A549 (cell line): ENCODE measurements around the gene ZYG11B. TPM values are rescaled to one million over a fixed set of nuclear protein-coding genes. Genes with fewer than 3 reads are reported as not detected.

Experiments used
- ATAC-seq, 2 experiments: fragments of 200-7000 bp in 1 of 2; fragments of >200 bp in 1 of 2; cut with Nextera tagmentation in 1 of 2; cut with Tn5 transposase in 1 of 2; 3 replicates each; pipeline versions ENCODE4 v1.8.0 to v1.9.1; 2018 to 2020; ENCODE audit warnings: mild to moderate bottlenecking in 1 of 2, moderate library complexity in 1 of 2
- CTCF ChIA-PET: fragments of 300-600 bp; sonication (Branson Sonifier 250); formaldehyde crosslinking; extraction: SDS; loops from one replicate; lab custom pipeline; 2021; ENCODE audit warnings: antibody characterized with exemption, inconsistent platforms; lab: Yijun Ruan, JAX
- POLR2A ChIA-PET: fragments of 350-600 bp; formaldehyde crosslinking; extraction: SDS; loops from one replicate; lab custom pipeline; 2021; ENCODE audit warnings: antibody characterized with exemption, inconsistent platforms; lab: Yijun Ruan, JAX
- DNase-seq, 2 experiments: peaks; one replicate each; pipeline versions ENCODE4 v3.0.0 to v3.0.0-alpha.2; 2011 to 2016; ENCODE audit warnings: low read depth in 1 of 2, low spot score in 1 of 2
- FAIRE-seq: peaks from 2 replicates; lab custom pipeline; 2011; peaks lifted over from hg19 to GRCh38; lab: Jason Lieb, UNC
- H3K27ac ChIP-seq, 2 experiments: fragments of >200 bp; sonication (Bioruptor Twin); formaldehyde crosslinking; 3 replicates each; pipeline ENCODE4 v1.5.1; 2016 to 2017
- H3K4me1 ChIP-seq: fragments of >200 bp; sonication (Bioruptor Twin); formaldehyde crosslinking; 3 replicates; pipeline ENCODE4 v1.6.1; 2016
- H3K4me2 ChIP-seq: fragments of >200 bp; sonication (Bioruptor Twin); formaldehyde crosslinking; 3 replicates; pipeline ENCODE4 v1.6.1; 2016
- H3K4me3 ChIP-seq: fragments of >200 bp; sonication (Bioruptor Twin); formaldehyde crosslinking; 3 replicates; pipeline ENCODE4 v1.5.1; 2016
- H3K9me3 ChIP-seq: fragments of >200 bp; sonication (Bioruptor Twin); formaldehyde crosslinking; 3 replicates; pipeline ENCODE4 v1.6.1; 2016
- ATOH8 ChIP-seq: fragments of 250-450 bp; sonication (Bioruptor Pico); IDR thresholded peaks from 2 replicates; pipeline ENCODE4 v1.5.0; 2020; ENCODE audit warnings: low read depth, mild to moderate bottlenecking, moderate library complexity
- CBX2 ChIP-seq: fragments of 200-600 bp; sonication (generic); IDR thresholded peaks from 2 replicates; pipeline ENCODE4 v1.6.1; 2016; ENCODE audit warnings: low read depth, mild to moderate bottlenecking, borderline replicate concordance
- CEBPB ChIP-seq, 2 experiments: fragments of >200 bp in 1 of 2; sonication (Bioruptor Twin) in 1 of 2; formaldehyde crosslinking in 1 of 2; IDR thresholded peaks; 2 replicates each; pipeline ENCODE4 v1.6.1; 2012 to 2016
- CTCF ChIP-seq: fragments of >200 bp; sonication (Bioruptor Twin); formaldehyde crosslinking; IDR thresholded peaks from 3 replicates; pipeline ENCODE4 v1.5.1; 2016
- E2F6 ChIP-seq: IDR thresholded peaks from 2 replicates; pipeline ENCODE4 v1.6.1; 2012; ENCODE audit warnings: low read depth, borderline replicate concordance
- ESRRA ChIP-seq: fragments of 150-350 bp; IDR thresholded peaks from 2 replicates; pipeline ENCODE4 v1.6.1; 2014; ENCODE audit warnings: mild to moderate bottlenecking, low read length, borderline replicate concordance
- FOSB ChIP-seq: fragments of 250-450 bp; sonication (Bioruptor Pico); IDR thresholded peaks from 2 replicates; pipeline ENCODE4 v1.5.0; 2020; ENCODE audit warnings: mild to moderate bottlenecking, moderate library complexity
- FOXS1 ChIP-seq: fragments of 250-450 bp; sonication (Bioruptor Pico); IDR thresholded peaks from 2 replicates; pipeline ENCODE4 v1.5.0; 2020; ENCODE audit warnings: mild to moderate bottlenecking, moderate library complexity
- GATA3 ChIP-seq: IDR thresholded peaks from 2 replicates; pipeline ENCODE4 v1.6.1; 2012; ENCODE audit warnings: borderline replicate concordance
- HES2 ChIP-seq: fragments of >200 bp; sonication (Bioruptor Twin); formaldehyde crosslinking; IDR thresholded peaks from 2 replicates; pipeline ENCODE4 v1.6.1; 2016
- HOXA7 ChIP-seq: fragments of 250-450 bp; sonication (Bioruptor Pico); IDR thresholded peaks from 2 replicates; pipeline ENCODE4 v1.5.0; 2020; ENCODE audit warnings: mild to moderate bottlenecking, moderate library complexity
- HOXB5 ChIP-seq: fragments of 250-450 bp; sonication (Bioruptor Pico); IDR thresholded peaks from 2 replicates; pipeline ENCODE4 v1.5.0; 2020; ENCODE audit warnings: mild to moderate bottlenecking, moderate library complexity
- JUN ChIP-seq, 2 experiments: fragments of >200 bp; sonication (Bioruptor Twin); formaldehyde crosslinking; IDR thresholded peaks; 2 replicates in 1 of 2; 3 replicates in 1 of 2; pipeline ENCODE4 v1.6.1; 2016 to 2017
- KDM1A ChIP-seq: fragments of 200-600 bp; sonication (generic); IDR thresholded peaks from 2 replicates; pipeline ENCODE4 v1.6.1; 2016; ENCODE audit warnings: low read depth, mild to moderate bottlenecking
- MAX ChIP-seq: IDR thresholded peaks from 2 replicates; pipeline ENCODE4 v1.6.1; 2012
- MYC ChIP-seq: IDR thresholded peaks from 2 replicates; pipeline ENCODE4 v1.6.1; 2012; ENCODE audit warnings: mild to moderate bottlenecking, inconsistent platforms, low read length, improper control_type of control experiment, borderline replicate concordance
- NPAS2 ChIP-seq: fragments of 250-450 bp; sonication (Bioruptor Pico); IDR thresholded peaks from 2 replicates; pipeline ENCODE4 v1.8.0; 2022; ENCODE audit warnings: mild to moderate bottlenecking, moderate library complexity, borderline replicate concordance
- NR3C1 ChIP-seq: fragments of >200 bp; sonication (Bioruptor Twin); formaldehyde crosslinking; IDR thresholded peaks from 3 replicates; pipeline ENCODE4 v1.6.1; 2017
- PBX3 ChIP-seq: IDR thresholded peaks from 2 replicates; pipeline ENCODE4 v1.6.1; 2012
- POLR2A ChIP-seq: IDR thresholded peaks from 2 replicates; pipeline ENCODE4 v1.6.1; 2012; ENCODE audit warnings: mild to moderate bottlenecking, low read length
- RAD21 ChIP-seq, 2 experiments: fragments of >200 bp in 1 of 2; sonication (Bioruptor Twin) in 1 of 2; formaldehyde crosslinking in 1 of 2; IDR thresholded peaks in 1 of 2; conservative IDR thresholded peaks in 1 of 2; 2 replicates in 1 of 2; 3 replicates in 1 of 2; pipeline ENCODE4 v1.6.1; 2012 to 2018; ENCODE audit warnings: inconsistent platforms in 1 of 2
- RARB ChIP-seq: fragments of 250-450 bp; sonication (Bioruptor Pico); IDR thresholded peaks from 2 replicates; pipeline ENCODE4 v1.8.0; 2021; ENCODE audit warnings: mild to moderate bottlenecking, moderate library complexity
- TFCP2L1 ChIP-seq: fragments of 250-450 bp; sonication (Bioruptor Pico); IDR thresholded peaks from 2 replicates; pipeline ENCODE4 v1.5.0; 2021; ENCODE audit warnings: mild to moderate bottlenecking
- USF2 ChIP-seq: fragments of 450-650 bp; IDR thresholded peaks from 2 replicates; pipeline ENCODE4 v1.6.1; 2014; ENCODE audit warnings: antibody characterized with exemption
- ZNF302 ChIP-seq: fragments of 250-450 bp; sonication (Bioruptor Pico); IDR thresholded peaks from 2 replicates; pipeline ENCODE4 v1.9.0; 2021; ENCODE audit warnings: inconsistent platforms, mild to moderate bottlenecking, moderate library complexity
- WGBS: methylation state at CpG from one replicate; pipeline ENCODE4 v1.1.6; 2017; ENCODE audit errors: missing lambda C conversion rate; 5-methylcytosine and 5-hydroxymethylcytosine counted together
- polyA plus RNA-seq, 4 experiments: library from polyadenylated mRNA; depleted of rRNA in 3 of 4; stranded (reverse); fragments of >200 nt; fragmentation: RNase III in 1 of 4; extraction: RNeasy Plus Mini Kit Qiagen cat#74134 plus additional on column Dnase treatment in 1 of 4; gene quantifications; 2 replicates in 3 of 4; 3 replicates in 1 of 4; pipeline ENCODE4 v1.2.3, GENCODE V29; 2011 to 2017

Gene ZYG11B
- polyA plus RNA-seq, 2 of the 4 experiments (the other 2 are of a cell fraction): 5.8 to 14.1 TPM

- ATAC-seq (peak; percentile 93 to 95), DNase-seq (peak; percentile 81 to 92), FAIRE-seq (no peak)
- ChIA-PET POLR2A (interaction anchor here (0.6 to 1.0 kb wide), 2 partner anchors 45 to 218 kb away, joined by 3 read pairs; partner anchors contain the start of gene ECHDC2), CTCF (interaction anchor here (1.1 to 1.3 kb wide), 2 partner anchors 13 to 45 kb away, joined by 3 to 4 read pairs; no protein-coding TSS in a partner anchor)
- Histone ChIP-seq H3K4me3 (peak overlapping the region; percentile 46), H3K27ac (peak overlapping the region; percentile 75 to 85), H3K4me1 (peaks cover 26% of the 10 kb centered on the region), H3K4me2 (peak overlapping the region; percentile 75), H3K9me3 (no peaks in the 10 kb centered on the region)
- TF ChIP-seq NR3C1: no peak
- no peak for TF ChIP-seq RAD21 (conservative IDR thresholded peaks at IDR 0.05 in 1 of 2, IDR thresholded peaks at IDR 0.05 in 1 of 2)
- TF ChIP-seq CTCF: no peak
- TF ChIP-seq CBX2: no peak
- TF ChIP-seq MYC: 0 out of 2 replicates have a peak, but pooled peaks have one; percentile 46
- peak; percentile 76; the same call in 1 of the 2 replicates for TF ChIP-seq ATOH8 (CRISPR knock-in tag)
- no peak for TF ChIP-seq TFCP2L1 (CRISPR knock-in tag)
- TF ChIP-seq HOXA7 (CRISPR knock-in tag): no peak
- peak; percentile 97 for TF ChIP-seq MAX
- no peak for TF ChIP-seq RARB
- TF ChIP-seq KDM1A: no peak
- no peak for TF ChIP-seq PBX3
- TF ChIP-seq POLR2A: peak; percentile 7; the same call in 1 of the 2 replicates
- no peak for TF ChIP-seq HOXB5 (CRISPR knock-in tag)
- TF ChIP-seq ESRRA: no peak
- 0 out of 2 replicates have a peak, but pooled peaks have one; percentile 17 for TF ChIP-seq GATA3
- peak; percentile 73; the same call in 1 of the 2 replicates for TF ChIP-seq E2F6
- TF ChIP-seq CEBPB (IDR thresholded peaks at IDR 0.05): peak; percentile 43 to 83; a peak in 3 of 4 replicates
- TF ChIP-seq HES2: no peak
- TF ChIP-seq FOXS1: no peak
- TF ChIP-seq USF2: peak; percentile 90
- no peak for TF ChIP-seq ZNF302
- TF ChIP-seq NPAS2 (CRISPR knock-in tag): peak; percentile 79
- no peak for TF ChIP-seq FOSB (CRISPR knock-in tag)
- peak in 1 of 2 experiments; percentile 64; a peak in 2 of 5 replicates for TF ChIP-seq JUN (IDR thresholded peaks at IDR 0.05)
- 9% methylated on average over 20 of the region's 35 CpGs for WGBS
These were observed 23.1 kb upstream of the ZYG11B start for GRCh38 chr1:52702886-52703787.
